Ascending aorta (tissue), 2 donors: ENCODE data around the gene SLC25A29. TPM values are rescaled to one million over a fixed set of nuclear protein-coding genes. Genes with fewer than 3 reads are reported as not detected.
"Not testable (repeated sequence)": the region's sequence is repeated elsewhere in the genome, so short reads cannot be mapped to it uniquely, and the experiment has no call there.

Experiments
- DNase-seq, 2 donors: peaks; one replicate each; pipeline ENCODE4 v3.0.0-alpha.2; 2019; ENCODE audit warnings: low spot score in 2 of 2
- H3K27ac ChIP-seq, 2 donors: fragments of 200-600 bp; sonication (generic); one replicate each; pipeline ENCODE4 v1.5.1; 2016 to 2017; ENCODE audit warnings: mild to moderate bottlenecking in 1 of 2
- H3K27me3 ChIP-seq: fragments of 200-600 bp; sonication (generic); one replicate; pipeline ENCODE4 v1.5.1; 2017
- H3K36me3 ChIP-seq, 2 donors: fragments of 200-600 bp; sonication (generic); one replicate each; pipeline ENCODE4 v1.5.1; 2016
- H3K4me1 ChIP-seq, 2 donors: fragments of 200-600 bp; sonication (generic); one replicate each; pipeline ENCODE4 v1.5.1; 2016 to 2017; ENCODE audit warnings: mild to moderate bottlenecking in 1 of 2
- H3K4me3 ChIP-seq, 2 donors: fragments of 200-600 bp; sonication (generic); one replicate each; pipeline ENCODE4 v1.5.1; 2016 to 2017; ENCODE audit warnings: mild to moderate bottlenecking in 1 of 2
- H3K9me3 ChIP-seq, 2 donors: fragments of 200-600 bp; sonication (generic); one replicate each; pipeline ENCODE4 v1.5.1; 2016
- intact Hi-C: fragments of 100-400 bp; cut with DNase I; formaldehyde crosslinking; loops from one replicate; pipeline ENCODE4 v1.15.1; 2023
- total RNA-seq: library from RNA; depleted of rRNA; stranded (reverse); fragments of >200 nt; gene quantifications from one replicate; pipeline ENCODE4 v1.1.0, GENCODE V29; 2016
- TF ChIP-seq, protein P1 (sequence below), 3 experiments: fragments of 200-600 bp in 2 of 3; fragments of 450-650 bp in 1 of 3; sonication (generic) in 2 of 3; IDR thresholded peaks; one replicate each; pipeline ENCODE4 v1.5.1; 2016 to 2019; ENCODE audit warnings: antibody characterized with exemption in 3 of 3, mild to moderate bottlenecking in 1 of 3, moderate library complexity in 1 of 3

The SLC25A29 gene
- total RNA-seq, 1 donor from 2014 or later = 193 TPM

DNA sequence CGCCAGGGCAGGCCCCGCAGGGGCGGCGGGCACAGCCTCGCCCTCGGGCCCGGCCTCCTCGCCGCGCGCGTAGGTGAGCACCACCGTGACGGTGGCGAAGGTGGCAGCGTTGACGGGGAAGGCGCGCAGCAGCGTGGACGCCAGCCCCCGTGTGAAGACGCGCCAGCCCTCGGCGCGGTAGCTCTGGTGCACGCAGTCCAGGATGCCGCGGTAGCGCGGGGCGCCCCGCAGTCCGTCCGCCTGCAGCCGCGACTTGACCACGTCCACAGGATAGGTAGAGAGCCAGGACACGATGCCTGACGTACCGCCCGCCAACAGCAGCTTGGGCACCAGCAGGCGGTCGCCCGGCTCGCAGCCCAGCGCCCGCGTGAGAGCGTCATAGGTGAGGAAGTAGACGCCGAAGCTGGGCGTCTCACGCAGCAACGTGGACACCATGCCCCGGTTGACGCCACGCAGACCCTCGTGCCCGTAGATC lies 13.9 kb downstream of the SLC25A29 start:
- intact Hi-C loops = no loop called here
- H3K9me3 ChIP-seq = no peaks in the 10 kb centered on the region
- TF ChIP-seq, protein P1, sequence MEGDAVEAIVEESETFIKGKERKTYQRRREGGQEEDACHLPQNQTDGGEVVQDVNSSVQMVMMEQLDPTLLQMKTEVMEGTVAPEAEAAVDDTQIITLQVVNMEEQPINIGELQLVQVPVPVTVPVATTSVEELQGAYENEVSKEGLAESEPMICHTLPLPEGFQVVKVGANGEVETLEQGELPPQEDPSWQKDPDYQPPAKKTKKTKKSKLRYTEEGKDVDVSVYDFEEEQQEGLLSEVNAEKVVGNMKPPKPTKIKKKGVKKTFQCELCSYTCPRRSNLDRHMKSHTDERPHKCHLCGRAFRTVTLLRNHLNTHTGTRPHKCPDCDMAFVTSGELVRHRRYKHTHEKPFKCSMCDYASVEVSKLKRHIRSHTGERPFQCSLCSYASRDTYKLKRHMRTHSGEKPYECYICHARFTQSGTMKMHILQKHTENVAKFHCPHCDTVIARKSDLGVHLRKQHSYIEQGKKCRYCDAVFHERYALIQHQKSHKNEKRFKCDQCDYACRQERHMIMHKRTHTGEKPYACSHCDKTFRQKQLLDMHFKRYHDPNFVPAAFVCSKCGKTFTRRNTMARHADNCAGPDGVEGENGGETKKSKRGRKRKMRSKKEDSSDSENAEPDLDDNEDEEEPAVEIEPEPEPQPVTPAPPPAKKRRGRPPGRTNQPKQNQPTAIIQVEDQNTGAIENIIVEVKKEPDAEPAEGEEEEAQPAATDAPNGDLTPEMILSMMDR (IDR thresholded peaks at IDR 0.05) = no peak
- peaks cover 10 to 32% of the 10 kb centered on the region in 2 donors for H3K36me3 ChIP-seq
- H3K4me3 ChIP-seq = no peak overlapping the region
- H3K27me3 ChIP-seq = no peaks in the 10 kb centered on the region
- H3K4me1 ChIP-seq = peaks cover 4 to 10% of the 10 kb centered on the region in 2 donors
- DNase-seq = peak in 1 of 2 donors; percentile 59
- H3K27ac ChIP-seq = no peak overlapping the region

GRCh38 chr14:100291305-100292075 lies 14.8 kb downstream of the SLC25A29 start:
- H3K4me1 ChIP-seq = peaks cover 0 to 4% of the 10 kb centered on the region in 2 donors
- TF ChIP-seq, protein P1 (IDR thresholded peaks at IDR 0.05) = no peak
- intact Hi-C loops = no loop called here
- H3K9me3 ChIP-seq = no peaks in the 10 kb centered on the region
- peak in 1 of 2 donors; percentile 60 for DNase-seq
- no peak overlapping the region for H3K27ac ChIP-seq
- no peak overlapping the region for H3K4me3 ChIP-seq
- no peaks in the 10 kb centered on the region for H3K27me3 ChIP-seq
- peaks cover 10 to 32% of the 10 kb centered on the region in 2 donors for H3K36me3 ChIP-seq

DNA sequence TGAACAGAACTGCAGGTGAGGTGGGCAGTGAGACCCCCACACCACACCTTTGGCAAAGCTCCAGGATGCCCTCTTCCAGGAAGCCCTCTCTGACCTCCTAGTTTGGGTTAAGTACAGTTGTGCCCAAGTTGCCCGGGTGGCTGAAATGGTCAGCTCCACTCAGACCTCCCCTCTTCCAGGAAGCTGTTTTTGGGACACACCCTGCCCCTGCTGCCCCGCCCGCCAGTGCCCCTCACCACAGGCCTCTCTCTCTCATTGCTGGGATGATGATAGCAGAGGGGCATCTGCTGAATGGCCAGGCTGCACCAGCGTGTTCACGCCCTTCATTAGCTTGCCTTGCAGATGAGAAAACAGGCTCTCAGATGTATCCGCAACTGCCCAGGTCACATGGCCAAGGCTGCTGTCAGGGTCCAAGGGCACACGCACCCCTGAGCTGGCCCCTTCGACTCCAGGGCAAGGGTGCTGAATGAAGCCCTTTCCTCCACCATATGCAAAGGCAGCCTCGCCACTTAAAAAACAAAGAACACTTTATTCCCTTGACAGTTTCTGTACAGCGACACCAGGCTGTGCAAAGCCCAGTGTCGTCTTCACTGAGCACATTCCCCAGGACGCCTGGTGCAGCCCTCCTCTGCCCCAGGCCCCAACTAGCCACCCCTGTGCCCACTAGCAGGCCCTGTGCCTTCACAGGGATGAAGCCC lies 15.5 kb downstream of the SLC25A29 start:
- TF ChIP-seq, protein P1 (IDR thresholded peaks at IDR 0.05) = no peak
- no peak overlapping the region for H3K4me3 ChIP-seq
- no peak overlapping the region for H3K27ac ChIP-seq
- H3K27me3 ChIP-seq = no peaks in the 10 kb centered on the region
- no peaks in the 10 kb centered on the region for H3K9me3 ChIP-seq
- H3K36me3 ChIP-seq = peaks cover 10 to 32% of the 10 kb centered on the region in 2 donors
- peak in 1 of 2 donors; percentile 54 for DNase-seq
- intact Hi-C loops = no loop called here
- H3K4me1 ChIP-seq = peaks cover 0 to 7% of the 10 kb centered on the region in 2 donors

- Histone ChIP-seq H3K4me3 (no peak overlapping the region), H3K27me3 (no peaks in the 10 kb centered on the region), H3K36me3 (peaks cover 10 to 32% of the 10 kb centered on the region in 2 donors), H3K4me1 (peaks cover 0 to 8% of the 10 kb centered on the region in 2 donors), H3K9me3 (no peaks in the 10 kb centered on the region), H3K27ac (no peak overlapping the region)
- intact Hi-C loops = no loop called here
- TF ChIP-seq, protein P1 (IDR thresholded peaks at IDR 0.05) = no peak
- peak in 1 of 2 donors; percentile 55 for DNase-seq
These were observed 16.2 kb downstream of the SLC25A29 start for GRCh38 chr14:100289916-100290606.

DNA sequence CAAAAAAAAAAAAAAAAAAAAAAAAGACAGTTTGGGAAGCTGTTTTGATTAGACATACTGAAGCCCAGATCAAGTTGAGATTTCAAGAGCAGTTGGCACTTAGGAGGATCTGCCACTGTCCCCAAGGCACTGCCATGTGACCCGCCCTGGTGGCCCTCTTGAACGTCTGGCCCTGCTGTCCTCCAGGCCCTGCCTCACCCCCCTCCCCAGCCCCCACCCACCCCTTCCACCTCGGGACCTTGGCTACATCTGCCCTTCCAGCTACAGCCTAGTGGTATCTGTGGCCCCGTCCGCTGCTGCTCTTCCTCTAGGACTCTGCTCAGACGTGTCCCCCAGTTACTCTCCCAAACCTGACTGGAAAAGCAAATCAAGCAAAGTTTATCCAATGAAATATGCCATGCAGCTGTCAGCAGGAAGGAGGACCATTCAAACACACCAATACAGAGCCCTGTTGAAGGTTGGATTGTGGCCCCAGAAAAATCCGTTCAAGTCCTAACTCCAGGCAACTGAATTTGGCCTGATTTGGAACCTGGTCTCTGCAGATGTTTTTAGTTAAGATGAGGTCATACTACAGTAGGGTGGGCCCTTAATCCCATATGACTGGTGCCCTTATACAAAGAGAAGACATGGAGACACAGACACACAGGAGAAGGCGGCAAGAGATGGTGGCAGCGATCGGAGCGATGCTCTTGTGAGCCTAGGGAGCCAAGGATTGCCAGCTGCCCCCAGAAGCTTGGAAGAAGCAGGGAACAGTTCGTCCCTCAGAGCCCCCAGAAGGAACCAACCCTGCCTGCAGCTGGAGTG lies 17.7 kb downstream of the SLC25A29 start:
- TF ChIP-seq, protein P1 (IDR thresholded peaks at IDR 0.05) = no peak
- H3K9me3 ChIP-seq = no peaks in the 10 kb centered on the region
- no peak overlapping the region for H3K27ac ChIP-seq
- intact Hi-C loops = no loop called here
- H3K4me3 ChIP-seq = no peak overlapping the region
- H3K4me1 ChIP-seq = peaks cover 0 to 5% of the 10 kb centered on the region in 2 donors
- DNase-seq = peak in 1 of 2 donors; percentile 50
- H3K36me3 ChIP-seq = peaks cover 10 to 32% of the 10 kb centered on the region in 2 donors
- H3K27me3 ChIP-seq = no peaks in the 10 kb centered on the region

DNA sequence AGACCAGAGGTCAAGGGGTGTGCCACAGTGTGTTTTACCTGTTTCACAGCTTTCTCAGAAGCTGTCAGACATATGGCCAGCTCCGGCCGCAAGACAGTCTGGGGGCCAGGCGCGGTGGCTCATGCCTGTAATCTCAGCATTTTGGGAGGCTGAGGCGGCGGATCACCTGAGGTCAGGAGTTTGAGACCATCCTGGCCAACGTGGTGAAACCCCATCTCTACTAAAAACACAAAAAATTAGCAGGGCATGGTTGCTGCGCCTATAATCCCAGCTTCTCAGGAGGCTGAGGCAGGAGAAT lies 18.3 kb downstream of the SLC25A29 start:
- intact Hi-C loops, H3K27me3 ChIP-seq, H3K4me1 ChIP-seq, H3K9me3 ChIP-seq, H3K4me3 ChIP-seq, H3K27ac ChIP-seq: not testable (repeated sequence)
- peak in 1 of 2 donors; percentile 50 for DNase-seq
- H3K36me3 ChIP-seq = peaks cover 10 to 31% of the 10 kb centered on the region in 2 donors
